GM12878 (cell line): ENCODE results near the gene PDLIM5. TPM values are rescaled to one million over a fixed set of nuclear protein-coding genes. Genes with fewer than 3 reads are reported as not detected.

Source experiments
- ATAC-seq: fragments of 200-7000 bp; cut with Tn5 transposase; 3 replicates; pipeline ENCODE4 v1.9.1; 2020; ENCODE audit warnings: mild to moderate bottlenecking, moderate library complexity
- BruUV-seq: library from RNA; stranded (reverse); fragments of 400-500 nt; replicated peaks from 2 replicates; lab custom pipeline; 2021; lab: Mats Ljungman, UMichigan
- CTCF ChIA-PET: fragments of 300-600 bp; sonication (Branson Sonifier 250); formaldehyde crosslinking; extraction: SDS; loops from one replicate; lab custom pipeline; 2021; ENCODE audit warnings: inconsistent platforms; lab: Yijun Ruan, JAX
- POLR2A ChIA-PET: fragments of 350-600 bp; formaldehyde crosslinking; extraction: SDS; loops from one replicate; lab custom pipeline; 2021; ENCODE audit warnings: inconsistent platforms; lab: Charles Lee
- RAD21 ChIA-PET: fragments of 300-600 bp; sonication (Branson Sonifier 250); formaldehyde crosslinking; loops from one replicate; lab custom pipeline; 2023; ENCODE audit warnings: antibody characterized with exemption; ENCODE audit not compliant: unreplicated experiment; lab: Charles Lee
- SMC1A ChIA-PET: fragments of 300-600 bp; sonication (Branson Sonifier 250); formaldehyde crosslinking; loops from one replicate; lab custom pipeline; 2023; ENCODE audit not compliant: unreplicated experiment, uncharacterized antibody; lab: Charles Lee
- DNase-seq: peaks from one replicate; pipeline ENCODE4 v3.0.0-alpha.2; 2011; ENCODE audit warnings: low read depth, low spot score
- FAIRE-seq: peaks from 3 replicates; lab custom pipeline; 2011; peaks lifted over from hg19 to GRCh38; lab: Jason Lieb, UNC
- H2AFZ ChIP-seq: 2 replicates; pipeline ENCODE4 v1.6.0; 2011; ENCODE audit warnings: low read depth, low read length, control low read depth; ENCODE audit not compliant: control insufficient read depth
- H3K27ac ChIP-seq: 2 replicates; pipeline ENCODE4 v1.5.1; 2011; ENCODE audit warnings: control low read depth; ENCODE audit not compliant: control insufficient read depth, insufficient read depth
- H3K27me3 ChIP-seq, 2 experiments: replicated peaks in 1 of 2; 2 replicates each; pipeline versions ENCODE4 v1.6.0 to v1.6.1; 2011; ENCODE audit warnings: low read length in 1 of 2; ENCODE audit not compliant: control insufficient read depth in 2 of 2, insufficient read depth in 2 of 2
- H3K36me3 ChIP-seq, 2 experiments: 2 replicates each; pipeline ENCODE4 v1.5.1; 2011; ENCODE audit warnings: low read length in 1 of 2; ENCODE audit not compliant: control insufficient read depth in 2 of 2, insufficient read depth in 2 of 2
- H3K4me1 ChIP-seq: 2 replicates; pipeline ENCODE4 v1.6.1; 2011; ENCODE audit warnings: mild to moderate bottlenecking, low read length, moderate library complexity, mixed read lengths; ENCODE audit not compliant: control insufficient read depth, insufficient read depth
- H3K4me2 ChIP-seq: 2 replicates; pipeline ENCODE4 v1.6.0; 2011; ENCODE audit warnings: control low read depth; ENCODE audit not compliant: control insufficient read depth, insufficient read depth
- H3K4me3 ChIP-seq: fragments of 200-600 bp; sonication (generic); 2 replicates; pipeline ENCODE4 v1.5.1; 2016
- H3K79me2 ChIP-seq: 2 replicates; pipeline ENCODE4 v1.6.0; 2011; ENCODE audit warnings: low read length; ENCODE audit not compliant: control insufficient read depth, insufficient read depth
- H3K9ac ChIP-seq: 2 replicates; pipeline ENCODE4 v1.8.0; 2011; ENCODE audit warnings: low read length, control low read depth, mixed read lengths; ENCODE audit not compliant: control insufficient read depth, insufficient read depth
- H3K9me3 ChIP-seq: replicated peaks from 3 replicates; pipeline ENCODE4 v1.5.1; 2011; ENCODE audit warnings: mild to moderate bottlenecking, low read length; ENCODE audit not compliant: control insufficient read depth, insufficient read depth
- H4K20me1 ChIP-seq: 2 replicates; pipeline ENCODE4 v1.6.0; 2011; ENCODE audit not compliant: control insufficient read depth, insufficient read depth
- E4F1 ChIP-seq: fragments of 450-650 bp; IDR thresholded peaks from 2 replicates; pipeline ENCODE4 v1.6.1; 2018; ENCODE audit warnings: borderline replicate concordance, mild to moderate bottlenecking; ENCODE audit not compliant: partially characterized antibody
- EGR1 ChIP-seq, 2 experiments: IDR thresholded peaks; 1 replicate in 1 of 2; 2 replicates in 1 of 2; pipeline ENCODE4 v1.6.1; 2011 to 2012; ENCODE audit warnings: low read depth in 2 of 2, low read length in 2 of 2, borderline replicate concordance in 1 of 2, mild to moderate bottlenecking in 1 of 2, moderate library complexity in 1 of 2
- ELK1 ChIP-seq: IDR thresholded peaks from 2 replicates; pipeline ENCODE4 v1.6.1; 2012; ENCODE audit warnings: low read depth, low read length, improper control_type of control experiment
- ESRRA ChIP-seq: IDR thresholded peaks from 2 replicates; pipeline ENCODE4 v1.6.1; 2012; ENCODE audit warnings: mild to moderate bottlenecking, low read length, improper control_type of control experiment
- NR2C1 ChIP-seq: fragments of 450-650 bp; IDR thresholded peaks from 2 replicates; pipeline ENCODE4 v1.6.1; 2017; ENCODE audit warnings: antibody characterized with exemption, mild to moderate bottlenecking, moderate library complexity
- WGBS: methylation state at CpG from one replicate; pipeline ENCODE4 v1.1.6; 2016; ENCODE audit warnings: low lambda C conversion rate; ENCODE audit not compliant: insufficient replicate concordance, insufficient coverage; ENCODE audit errors: missing lambda C conversion rate; 5-methylcytosine and 5-hydroxymethylcytosine counted together
- in situ Hi-C: fragments of 300-500 bp; cut with MboI; formaldehyde crosslinking; loops from 9 replicates; pipeline ENCODE4 v1.14.3; 2018; ENCODE audit warnings: mixed read lengths
- intact Hi-C: fragments of 100-400 bp; cut with micrococcal nuclease; formaldehyde crosslinking; loops from one replicate; pipeline ENCODE4 v1.14.2; 2022; ENCODE audit not compliant: unreplicated experiment
- polyA plus RNA-seq, 11 experiments: library from polyadenylated mRNA; depleted of rRNA in 4 of 11; unstranded in 6 of 11; stranded (reverse) in 5 of 11; fragments of >200 nt; fragmentation: Nextera tagmentation in 4 of 11; fragmentation: Illumina TruSeq in 1 of 11; extraction: Ambion mirVana in 4 of 11; extraction: Trizol in 1 of 11; gene quantifications; 1 replicate in 1 of 11; 2 replicates in 10 of 11; pipeline versions ENCODE4 v1.2.1 to v1.2.3, GENCODE V29; 2011 to 2016; ENCODE audit warnings: inconsistent platforms in 2 of 11, missing spikeins in 2 of 11, low read depth in 1 of 11
- total RNA-seq, 4 experiments: library from RNA; depleted of rRNA in 3 of 4; stranded (reverse); fragments of >200 nt in 3 of 4; fragmentation: Illumina TruSeq in 1 of 4; extraction: Trizol in 1 of 4; gene quantifications; 2 replicates each; pipeline versions ENCODE4 v1.2.1 to v1.2.3, GENCODE V29; 2013 to 2021

PDLIM5 gene
- total and polyA plus RNA-seq, 10 of the 15 experiments (the other 5 are each of a cell fraction or from before 2014, with no cell fraction given) = 10.0 to 52.9 (median 20.7) TPM

GRCh38 chr4:94497690-94498089 lies 45.9 kb downstream of the PDLIM5 start:
- H3K27me3 ChIP-seq = no peaks in the 10 kb centered on the region
- H3K36me3 ChIP-seq = no peaks in the 10 kb centered on the region
- no peak overlapping the region for H2AFZ ChIP-seq
- TF ChIP-seq ELK1 = no peak
- no peak for TF ChIP-seq NR2C1
- TF ChIP-seq ESRRA = no peak
- TF ChIP-seq E4F1 = no peak
- TF ChIP-seq EGR1 (IDR thresholded peaks at IDR 0.05; ENCODE audit: borderline replicate concordance in 1 of 2, low read depth in 2 of 2, low read length in 2 of 2) = no peak
- in situ Hi-C loops (no loop called here), intact Hi-C loops (no loop called here)
- CTCF ChIA-PET = interaction anchor here (0.6 to 0.7 kb wide), 2 partner anchors 90 to 760 kb away, joined by 3 to 5 read pairs; no protein-coding TSS in a partner anchor
- POLR2A ChIA-PET = no interaction called here
- no peak overlapping the region for H3K4me3 ChIP-seq
- peaks cover 2% of the 10 kb centered on the region; the same call in 1 of the 3 replicates for H3K9me3 ChIP-seq
- H3K4me2 ChIP-seq = no peak overlapping the region
- BruUV-seq = no TSS peak
- H3K9ac ChIP-seq = no peak overlapping the region
- no peaks in the 10 kb centered on the region for H3K79me2 ChIP-seq
- DNase-seq (no peak), ATAC-seq (no peak), FAIRE-seq (no peak)
- WGBS = 93% methylated on average over 2 of the region's 2 CpGs
- no peak overlapping the region for H3K27ac ChIP-seq
- SMC1A ChIA-PET = interaction anchor here (0.8 to 1.3 kb wide), 5 partner anchors 20 to 45 kb away, joined by 3 to 4 read pairs (median 4); no protein-coding TSS in a partner anchor
- RAD21 ChIA-PET = no interaction called here
- no peaks in the 10 kb centered on the region for H3K4me1 ChIP-seq
- no peaks in the 10 kb centered on the region for H4K20me1 ChIP-seq
